Upper lobe of left lung (tissue), 4 donors: ENCODE results near the gene DHRS13.

Experiments used
- CTCF ChIP-seq, 6 experiments: fragments of 450-650 bp in 4 of 6; fragments of 200-600 bp in 2 of 6; sonication (generic) in 2 of 6; IDR thresholded peaks; one replicate each; pipeline ENCODE4 v1.5.1; 2016 to 2019; ENCODE audit warnings: antibody characterized with exemption in 6 of 6
- EP300 ChIP-seq, 4 donors: sonication (generic); formaldehyde crosslinking; IDR thresholded peaks; one replicate each; pipeline ENCODE4 v1.5.1; 2017; ENCODE audit warnings: antibody characterized with exemption in 4 of 4, control low read depth in 2 of 4
- POLR2A ChIP-seq, 4 donors: fragments of 450-650 bp; IDR thresholded peaks; one replicate each; pipeline ENCODE4 v1.5.1; 2016 to 2017; ENCODE audit warnings: antibody characterized with exemption in 4 of 4, mild to moderate bottlenecking in 2 of 4
- POLR2AphosphoS5 ChIP-seq, 2 donors: sonication (generic); formaldehyde crosslinking; IDR thresholded peaks; one replicate each; pipeline ENCODE4 v1.5.1; 2017; ENCODE audit warnings: antibody characterized with exemption in 2 of 2

- TF ChIP-seq CTCF (IDR thresholded peaks at IDR 0.05) = no peak
- no peak for TF ChIP-seq EP300 (IDR thresholded peaks at IDR 0.05)
- TF ChIP-seq POLR2A (IDR thresholded peaks at IDR 0.05) = no peak
- TF ChIP-seq POLR2AphosphoS5 (IDR thresholded peaks at IDR 0.05) = no peak
These were observed 22.9 kb downstream of the DHRS13 start for GRCh38 chr17:28879886-28880571.
